Measurements from ENCODE around the gene CDKL5. TPM values are rescaled to one million over a fixed set of nuclear protein-coding genes. Genes with fewer than 3 reads are reported as not detected.
"Not testable (repeated sequence)": the region's sequence is repeated elsewhere in the genome, so short reads cannot be mapped to it uniquely, and the experiment has no call there.

CDKL5 gene
- total RNA-seq, 2 experiments from 2014 or later: 0.83 to 1.0 TPM

- ChIA-PET CTCF (interaction anchor here (1.2 kb wide), 1 partner anchor 462 kb away, joined by 6 read pairs; no protein-coding TSS in a partner anchor), POLR2A (no interaction called here)
- H3K27ac Mint-ChIP-seq: peak overlapping the region; percentile 32
- peaks cover 11% of the 10 kb centered on the region for H3K4me1 Mint-ChIP-seq (ENCODE audit: low read depth)
- no peaks in the 10 kb centered on the region for H3K36me3 Mint-ChIP-seq (ENCODE audit: low read depth)
- H3K4me3 Mint-ChIP-seq: peak overlapping the region; percentile 81
- H3K27me3 Mint-ChIP-seq (ENCODE audit: low read depth): peaks cover 8% of the 10 kb centered on the region
- H3K9me3 Mint-ChIP-seq (ENCODE audit: insufficient read depth): no peaks in the 10 kb centered on the region
- DNase-seq (peak; percentile 32), ATAC-seq (no peak)
Observed at GRCh38 chrX:18424482-18425198, 768 bp upstream of the CDKL5 start.

GRCh38 chrX:18426004-18426320 lies 554 bp downstream of the CDKL5 start:
- POLR2A ChIA-PET: no interaction called here
- ATAC-seq (no peak), DNase-seq (no peak)
- CTCF ChIA-PET: no interaction called here
- peaks cover 8% of the 10 kb centered on the region for H3K27me3 Mint-ChIP-seq (ENCODE audit: low read depth)
- H3K4me1 Mint-ChIP-seq (ENCODE audit: low read depth): peaks cover 11% of the 10 kb centered on the region
- no peaks in the 10 kb centered on the region for H3K36me3 Mint-ChIP-seq (ENCODE audit: low read depth)
- peak overlapping the region; percentile 71 for H3K4me3 Mint-ChIP-seq
- peak overlapping the region; percentile 20 for H3K27ac Mint-ChIP-seq
- no peaks in the 10 kb centered on the region for H3K9me3 Mint-ChIP-seq (ENCODE audit: insufficient read depth)

GRCh38 chrX:18428006-18428405 lies 2.6 kb downstream of the CDKL5 start:
- no peak for DNase-seq
- Mint-ChIP-seq H3K4me3 (no peak overlapping the region), H3K27ac (no peak overlapping the region), H3K36me3 (ENCODE audit: low read depth) (no peaks in the 10 kb centered on the region), H3K27me3 (ENCODE audit: low read depth) (peaks cover 5% of the 10 kb centered on the region), H3K4me1 (ENCODE audit: low read depth) (peaks cover 11% of the 10 kb centered on the region), H3K9me3 (ENCODE audit: insufficient read depth) (no peaks in the 10 kb centered on the region)
- ChIA-PET POLR2A (no interaction called here), CTCF (no interaction called here)
- no peak for ATAC-seq

- H3K36me3 Mint-ChIP-seq (ENCODE audit: low read depth); H3K9me3 Mint-ChIP-seq (ENCODE audit: insufficient read depth); CTCF ChIA-PET; DNase-seq; H3K4me1 Mint-ChIP-seq (ENCODE audit: low read depth); H3K27me3 Mint-ChIP-seq (ENCODE audit: low read depth); ATAC-seq; H3K4me3 Mint-ChIP-seq; H3K27ac Mint-ChIP-seq; POLR2A ChIA-PET: not testable (repeated sequence)
Observed at GRCh38 chrX:18433288-18433687, 7.9 kb downstream of the CDKL5 start.

- H3K9me3 Mint-ChIP-seq (ENCODE audit: insufficient read depth): no peaks in the 10 kb centered on the region
- no peaks in the 10 kb centered on the region for H3K4me1 Mint-ChIP-seq (ENCODE audit: low read depth)
- H3K27ac Mint-ChIP-seq: no peak overlapping the region
- no peak overlapping the region for H3K4me3 Mint-ChIP-seq
- H3K36me3 Mint-ChIP-seq (ENCODE audit: low read depth): no peaks in the 10 kb centered on the region
- ChIA-PET POLR2A (no interaction called here), CTCF (no interaction called here)
- no peaks in the 10 kb centered on the region for H3K27me3 Mint-ChIP-seq (ENCODE audit: low read depth)
- DNase-seq (no peak), ATAC-seq (no peak)
Observed at GRCh38 chrX:18434896-18435295, 9.5 kb downstream of the CDKL5 start.

GRCh38 chrX:18436017-18436416 lies 10.6 kb downstream of the CDKL5 start:
- ATAC-seq (no peak), DNase-seq (no peak)
- Mint-ChIP-seq H3K9me3 (ENCODE audit: insufficient read depth) (no peaks in the 10 kb centered on the region), H3K4me3 (no peak overlapping the region), H3K27ac (no peak overlapping the region), H3K27me3 (ENCODE audit: low read depth) (no peaks in the 10 kb centered on the region), H3K36me3 (ENCODE audit: low read depth) (no peaks in the 10 kb centered on the region), H3K4me1 (ENCODE audit: low read depth) (no peaks in the 10 kb centered on the region)
- CTCF ChIA-PET: no interaction called here
- POLR2A ChIA-PET: no interaction called here

GRCh38 chrX:18440835-18441234 lies 15.4 kb downstream of the CDKL5 start:
- no peak overlapping the region for H3K27ac Mint-ChIP-seq
- CTCF ChIA-PET: no interaction called here

GRCh38 chrX:18441780-18442367 lies 16.5 kb downstream of the CDKL5 start:
- no peak overlapping the region for H3K4me3 Mint-ChIP-seq
- H3K4me1 Mint-ChIP-seq (ENCODE audit: low read depth): peaks cover 7% of the 10 kb centered on the region
- H3K27me3 Mint-ChIP-seq (ENCODE audit: low read depth): no peaks in the 10 kb centered on the region
- ChIA-PET CTCF (no interaction called here), POLR2A (no interaction called here)
- no peaks in the 10 kb centered on the region for H3K36me3 Mint-ChIP-seq (ENCODE audit: low read depth)
- DNase-seq: no peak
- H3K27ac Mint-ChIP-seq: no peak overlapping the region
- no peak for ATAC-seq
- H3K9me3 Mint-ChIP-seq (ENCODE audit: insufficient read depth): no peaks in the 10 kb centered on the region

More at GRCh38 chrX:18440835-18441234, 15.4 kb downstream of the CDKL5 start:
- Mint-ChIP-seq H3K36me3 (ENCODE audit: low read depth) (no peaks in the 10 kb centered on the region), H3K4me1 (ENCODE audit: low read depth) (peaks cover 7% of the 10 kb centered on the region), H3K27me3 (ENCODE audit: low read depth) (no peaks in the 10 kb centered on the region), H3K9me3 (ENCODE audit: insufficient read depth) (no peaks in the 10 kb centered on the region), H3K4me3 (no peak overlapping the region)
- POLR2A ChIA-PET: no interaction called here
- ATAC-seq (no peak), DNase-seq (no peak)

- H3K27ac Mint-ChIP-seq: no peak overlapping the region
Observed at GRCh38 chrX:18448416-18448815, 23.0 kb downstream of the CDKL5 start.

GRCh38 chrX:18449236-18449635 lies 23.8 kb downstream of the CDKL5 start:
- Mint-ChIP-seq H3K4me3 (no peak overlapping the region), H3K27me3 (ENCODE audit: low read depth) (no peaks in the 10 kb centered on the region), H3K4me1 (ENCODE audit: low read depth) (no peaks in the 10 kb centered on the region), H3K27ac (no peak overlapping the region), H3K9me3 (ENCODE audit: insufficient read depth) (no peaks in the 10 kb centered on the region), H3K36me3 (ENCODE audit: low read depth) (no peaks in the 10 kb centered on the region)
- ATAC-seq: no peak
- CTCF ChIA-PET: no interaction called here
- POLR2A ChIA-PET: no interaction called here
- DNase-seq: no peak

More at GRCh38 chrX:18448416-18448815, 23.0 kb downstream of the CDKL5 start:
- ChIA-PET POLR2A (no interaction called here), CTCF (no interaction called here)
- DNase-seq: no peak
- ATAC-seq: no peak
- Mint-ChIP-seq H3K4me1 (ENCODE audit: low read depth) (no peaks in the 10 kb centered on the region), H3K4me3 (no peak overlapping the region), H3K27me3 (ENCODE audit: low read depth) (no peaks in the 10 kb centered on the region), H3K36me3 (ENCODE audit: low read depth) (no peaks in the 10 kb centered on the region), H3K9me3 (ENCODE audit: insufficient read depth) (no peaks in the 10 kb centered on the region)

- no peaks in the 10 kb centered on the region for H3K36me3 Mint-ChIP-seq (ENCODE audit: low read depth)
- no peaks in the 10 kb centered on the region for H3K4me1 Mint-ChIP-seq (ENCODE audit: low read depth)
- ChIA-PET POLR2A (no interaction called here), CTCF (no interaction called here)
- H3K27ac Mint-ChIP-seq: no peak overlapping the region
- no peak overlapping the region for H3K4me3 Mint-ChIP-seq
- no peak for DNase-seq
- no peaks in the 10 kb centered on the region for H3K27me3 Mint-ChIP-seq (ENCODE audit: low read depth)
- H3K9me3 Mint-ChIP-seq (ENCODE audit: insufficient read depth): no peaks in the 10 kb centered on the region
- ATAC-seq: no peak
Observed at GRCh38 chrX:18455384-18455783, 30.0 kb downstream of the CDKL5 start.

- no peak overlapping the region for H3K27ac Mint-ChIP-seq
- H3K27me3 Mint-ChIP-seq (ENCODE audit: low read depth): no peaks in the 10 kb centered on the region
- H3K4me3 Mint-ChIP-seq: no peak overlapping the region
- no peak for ATAC-seq
- DNase-seq: no peak
- H3K9me3 Mint-ChIP-seq (ENCODE audit: insufficient read depth): no peaks in the 10 kb centered on the region
- no peaks in the 10 kb centered on the region for H3K36me3 Mint-ChIP-seq (ENCODE audit: low read depth)
- POLR2A ChIA-PET: no interaction called here
- no peaks in the 10 kb centered on the region for H3K4me1 Mint-ChIP-seq (ENCODE audit: low read depth)
- CTCF ChIA-PET: no interaction called here
Observed at GRCh38 chrX:18457000-18457399, 31.6 kb downstream of the CDKL5 start.

- Mint-ChIP-seq H3K27me3 (ENCODE audit: low read depth) (no peaks in the 10 kb centered on the region), H3K36me3 (ENCODE audit: low read depth) (no peaks in the 10 kb centered on the region), H3K9me3 (ENCODE audit: insufficient read depth) (no peaks in the 10 kb centered on the region), H3K4me3 (no peak overlapping the region), H3K4me1 (ENCODE audit: low read depth) (no peaks in the 10 kb centered on the region), H3K27ac (no peak overlapping the region)
- ATAC-seq (no peak), DNase-seq (no peak)
- POLR2A ChIA-PET: no interaction called here
- CTCF ChIA-PET: no interaction called here
Observed at GRCh38 chrX:18461431-18461830, 36.0 kb downstream of the CDKL5 start.

Measured in activated CD8-positive, alpha-beta T cell treated with anti-CD3 and anti-CD28 coated beads, Interleukin-2, amount 10 ng/mL, durations not matched to agents 7 days and 5 days (primary cell).